Measurements from ENCODE around the gene MED12L.
A peak's percentile ranks its signal among the peaks of the same experiment; 100 is the strongest.

The MED12L gene

DNA sequence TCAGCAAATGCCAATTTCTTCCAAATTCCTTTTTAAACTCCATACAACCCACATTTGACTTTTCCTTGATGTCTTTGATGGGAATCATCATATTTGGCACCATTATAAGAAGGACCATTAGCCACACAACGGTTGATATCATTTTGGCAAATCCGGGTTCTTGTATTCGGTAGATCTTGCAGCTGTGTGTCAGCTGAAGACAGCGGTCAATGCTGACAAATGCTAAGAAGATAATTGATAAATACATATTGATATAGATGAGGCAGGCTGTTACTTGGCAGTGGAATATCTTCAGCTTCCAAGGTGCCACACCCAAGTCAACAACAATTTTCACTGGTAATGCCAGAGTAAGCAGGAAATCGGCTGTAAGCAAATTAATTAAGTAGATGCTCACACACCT lies 113.4 kb downstream of the MED12L start:
- no peak for DNase-seq (ENCODE audit: low read depth, low spot score)
- H3K27ac ChIP-seq = no peak overlapping the region
- TF ChIP-seq FOXP2 (optimal IDR thresholded peaks at IDR 0.05; ENCODE audit: control extremely low read depth, extremely low read length, insufficient read depth) (no peak), EZH2 (IDR thresholded peaks at IDR 0.05) (no peak)
- no peaks in the 10 kb centered on the region for H3K36me3 ChIP-seq (ENCODE audit: insufficient read depth, low read length)
- no peak overlapping the region for H3K9ac ChIP-seq (ENCODE audit: insufficient read length)
- no peaks in the 10 kb centered on the region for H3K9me3 ChIP-seq (ENCODE audit: low read depth, low read length)
- no peak overlapping the region for H3K4me3 ChIP-seq

DNA sequence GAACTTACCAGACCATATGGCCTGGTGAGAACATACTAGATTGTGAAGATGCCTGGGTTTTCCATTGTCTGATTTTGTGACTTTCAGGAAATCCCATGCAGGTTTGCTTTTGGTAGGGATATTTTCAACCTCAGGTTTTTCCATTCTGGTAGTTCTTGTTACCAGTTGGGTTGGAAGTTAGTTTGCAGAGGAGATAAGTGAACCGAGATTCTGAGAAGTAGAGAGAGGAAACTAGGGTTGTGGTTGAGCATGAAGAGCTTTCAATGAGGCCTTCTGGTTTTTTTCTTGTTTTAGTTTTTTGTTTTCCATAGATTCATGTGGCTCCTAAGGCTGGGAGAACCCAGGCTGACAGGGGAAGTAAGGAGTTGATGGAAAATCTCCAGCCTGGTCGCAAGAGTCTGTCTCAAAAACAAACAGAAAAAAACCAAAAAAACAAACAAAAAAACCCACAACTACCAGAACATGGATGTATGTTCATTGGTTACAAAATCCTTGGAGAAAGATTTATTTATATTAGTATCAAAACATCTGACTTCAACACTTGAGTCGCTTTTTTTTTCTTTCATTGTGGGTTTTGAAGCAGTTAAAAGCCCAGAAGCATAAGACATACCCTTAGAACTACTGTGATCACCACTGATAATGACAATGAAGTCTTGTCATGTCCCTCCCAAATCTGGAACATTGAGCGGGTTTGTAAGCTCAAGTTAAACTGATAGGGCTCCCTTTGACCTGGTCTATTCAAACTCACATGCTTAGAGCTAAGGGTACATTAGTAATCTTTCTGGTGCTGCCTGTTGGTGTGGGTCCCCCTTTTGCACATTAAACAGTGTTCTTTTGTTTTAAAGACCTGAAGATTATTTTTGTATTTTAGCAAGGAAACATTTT lies 114.3 kb downstream of the MED12L start:
- H3K9ac ChIP-seq (ENCODE audit: insufficient read length) = no peak overlapping the region
- DNase-seq (ENCODE audit: low read depth, low spot score) = no peak
- H3K27ac ChIP-seq = no peak overlapping the region
- no peaks in the 10 kb centered on the region for H3K9me3 ChIP-seq (ENCODE audit: low read depth, low read length)
- no peak overlapping the region for H3K4me3 ChIP-seq
- TF ChIP-seq POLR2AphosphoS5 (IDR thresholded peaks at IDR 0.05; ENCODE audit: borderline replicate concordance, low read depth, low read length) = no peak
- TF ChIP-seq FOXP2 (optimal IDR thresholded peaks at IDR 0.05; ENCODE audit: control extremely low read depth, extremely low read length, insufficient read depth) = no peak
- TF ChIP-seq EZH2 (IDR thresholded peaks at IDR 0.05) = no peak
- H3K36me3 ChIP-seq (ENCODE audit: insufficient read depth, low read length) = no peaks in the 10 kb centered on the region

DNA sequence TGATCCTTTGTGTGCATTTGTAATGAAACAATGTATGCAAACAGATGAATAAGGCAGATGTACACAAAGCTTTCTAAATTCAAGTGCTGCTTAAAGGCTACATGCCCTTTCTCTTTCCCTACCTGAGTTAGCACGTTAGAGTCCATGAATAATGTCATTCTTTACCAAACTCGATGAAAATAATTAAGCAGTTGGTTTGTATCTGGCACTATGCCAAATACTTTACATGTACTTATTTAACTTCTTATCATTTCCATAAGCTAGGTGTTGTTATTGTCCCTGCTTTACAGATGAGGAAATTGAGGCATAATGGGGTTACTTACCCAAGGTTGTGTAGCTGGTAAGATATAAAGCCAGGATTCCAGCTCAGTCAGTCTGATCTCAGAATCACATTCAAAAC lies 115.1 kb downstream of the MED12L start:
- Histone ChIP-seq H3K27ac (no peak overlapping the region), H3K36me3 (ENCODE audit: insufficient read depth, low read length) (no peaks in the 10 kb centered on the region), H3K4me3 (no peak overlapping the region), H3K9ac (ENCODE audit: insufficient read length) (no peak overlapping the region), H3K9me3 (ENCODE audit: low read depth, low read length) (no peaks in the 10 kb centered on the region)
- TF ChIP-seq POLR2AphosphoS5 (IDR thresholded peaks at IDR 0.05; ENCODE audit: borderline replicate concordance, low read depth, low read length) (no peak), FOXP2 (optimal IDR thresholded peaks at IDR 0.05; ENCODE audit: control extremely low read depth, extremely low read length, insufficient read depth) (no peak), EZH2 (IDR thresholded peaks at IDR 0.05) (no peak)
- DNase-seq (ENCODE audit: low read depth, low spot score) = peak; percentile 8

DNA sequence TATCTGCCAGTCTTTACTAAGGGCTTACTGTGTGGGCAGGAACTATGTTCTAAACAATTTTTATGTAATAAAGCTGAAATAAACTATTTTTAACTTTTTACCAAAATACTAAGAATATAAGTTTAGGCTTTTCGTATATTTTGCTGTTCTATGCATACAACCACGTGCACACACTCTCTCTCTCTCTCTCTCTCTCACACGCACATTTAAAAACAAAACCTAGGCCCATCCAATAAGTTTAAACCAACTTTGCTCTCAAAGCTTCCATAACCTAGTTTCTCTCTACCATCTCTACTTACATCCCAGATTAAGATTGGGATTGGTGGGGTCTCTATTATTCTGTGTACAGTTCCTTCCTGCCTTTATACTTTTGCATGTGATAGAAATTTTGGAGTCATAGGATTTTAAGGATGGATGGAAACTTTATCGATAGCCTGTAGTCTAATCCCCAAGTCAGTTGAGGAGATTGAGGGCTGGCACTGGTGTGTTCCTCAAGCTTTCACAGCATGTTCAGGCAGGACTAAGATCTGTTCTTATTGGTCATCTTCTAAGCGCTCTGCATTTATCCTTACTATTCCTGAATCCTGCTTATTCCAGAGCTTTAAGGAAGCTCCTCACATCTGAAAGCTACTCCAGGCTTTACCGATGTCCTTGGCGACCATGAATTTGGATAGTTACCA lies 115.7 kb downstream of the MED12L start:
- no peaks in the 10 kb centered on the region for H3K36me3 ChIP-seq (ENCODE audit: insufficient read depth, low read length)
- no peak for TF ChIP-seq EZH2 (IDR thresholded peaks at IDR 0.05)
- no peak for TF ChIP-seq FOXP2 (optimal IDR thresholded peaks at IDR 0.05; ENCODE audit: control extremely low read depth, extremely low read length, insufficient read depth)
- TF ChIP-seq POLR2AphosphoS5 (IDR thresholded peaks at IDR 0.05; ENCODE audit: borderline replicate concordance, low read depth, low read length) = no peak

DNA sequence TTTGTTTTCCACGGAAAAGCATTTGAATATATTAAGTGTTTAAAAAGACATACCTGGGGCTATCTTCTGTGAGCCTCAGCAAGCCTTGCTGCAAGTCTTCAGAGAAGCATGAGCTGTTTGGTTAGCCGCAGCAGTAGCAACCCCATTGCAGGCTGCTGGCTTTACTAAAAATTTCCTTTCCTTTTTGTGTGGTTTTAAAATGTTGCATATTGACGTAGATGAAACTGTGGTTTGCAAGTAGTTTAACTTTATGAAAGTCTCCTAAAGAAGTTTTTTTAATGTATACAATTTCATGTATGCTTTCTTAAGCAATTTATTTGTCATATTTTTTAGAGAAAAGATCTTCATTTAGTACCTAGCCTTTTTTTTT lies 117.6 kb downstream of the MED12L start, which contains the start of gene GPR171:
Gene GPR171 (minus strand): TSS at position 166 of the 370 bp plus-strand sequence. CDS start 3,830 bp downstream, outside the sequence.
- Histone ChIP-seq H3K9me3 (ENCODE audit: low read depth, low read length) (no peaks in the 10 kb centered on the region), H3K4me3 (no peak within 1 kb of the TSS), H3K27ac (no peak within 1 kb of the TSS), H3K9ac (ENCODE audit: insufficient read length) (no peak within 1 kb of the TSS), H3K36me3 (ENCODE audit: insufficient read depth, low read length) (no peaks in the 10 kb centered on the region)
- TF ChIP-seq EZH2 (IDR thresholded peaks at IDR 0.05) (no peak), FOXP2 (optimal IDR thresholded peaks at IDR 0.05; ENCODE audit: control extremely low read depth, extremely low read length, insufficient read depth) (no peak), POLR2AphosphoS5 (IDR thresholded peaks at IDR 0.05; ENCODE audit: borderline replicate concordance, low read depth, low read length) (no peak)
- DNase-seq (ENCODE audit: low read depth, low spot score) = no peak

More for the DNA sequence above, 115.7 kb downstream of the MED12L start:
- no peaks in the 10 kb centered on the region for H3K9me3 ChIP-seq (ENCODE audit: low read depth, low read length)
- no peak overlapping the region for H3K4me3 ChIP-seq
- no peak overlapping the region for H3K9ac ChIP-seq (ENCODE audit: insufficient read length)
- no peak for DNase-seq (ENCODE audit: low read depth, low spot score)
- no peak overlapping the region for H3K27ac ChIP-seq

DNA sequence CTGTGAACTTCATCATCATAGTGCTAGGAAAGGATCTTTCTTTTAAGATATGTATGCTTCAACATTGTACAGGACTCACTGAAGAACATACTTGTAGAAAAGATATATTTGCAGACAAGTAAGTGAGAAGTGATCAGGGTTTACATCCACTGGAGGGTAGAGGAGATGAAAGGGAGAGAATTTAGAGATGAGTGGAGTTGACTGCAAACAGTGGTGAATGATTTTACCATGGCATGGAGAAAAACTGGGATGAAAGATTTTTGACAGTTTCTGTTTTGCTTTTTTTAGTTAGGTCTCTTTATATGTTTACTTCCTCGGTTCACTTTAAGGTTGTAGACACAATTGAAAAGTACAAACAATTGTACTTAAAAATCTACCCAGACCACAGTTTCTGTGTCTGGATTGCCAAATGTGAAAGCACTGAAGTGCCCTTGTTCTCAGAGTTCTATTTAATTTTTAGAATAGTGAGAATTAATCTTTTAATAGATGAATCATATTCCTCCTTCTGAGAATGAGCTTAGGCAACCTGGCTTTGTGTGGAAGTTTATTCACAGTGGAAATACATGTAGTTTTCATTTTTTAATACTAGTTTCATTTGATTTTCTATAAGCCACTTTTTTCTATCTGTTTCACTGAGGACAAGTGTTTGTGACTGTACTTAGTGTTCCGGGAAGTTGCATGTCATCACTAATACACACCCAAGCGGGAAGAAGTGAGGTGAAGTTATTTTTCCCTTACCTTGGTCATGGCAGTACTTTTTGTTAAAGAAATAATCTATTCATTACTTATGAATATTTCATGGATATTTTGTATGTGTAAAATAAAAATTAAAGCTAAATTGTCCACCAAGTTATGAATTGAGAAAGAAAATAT lies 119.3 kb downstream of the MED12L start:
- no peak for DNase-seq (ENCODE audit: low read depth, low spot score)

DNA sequence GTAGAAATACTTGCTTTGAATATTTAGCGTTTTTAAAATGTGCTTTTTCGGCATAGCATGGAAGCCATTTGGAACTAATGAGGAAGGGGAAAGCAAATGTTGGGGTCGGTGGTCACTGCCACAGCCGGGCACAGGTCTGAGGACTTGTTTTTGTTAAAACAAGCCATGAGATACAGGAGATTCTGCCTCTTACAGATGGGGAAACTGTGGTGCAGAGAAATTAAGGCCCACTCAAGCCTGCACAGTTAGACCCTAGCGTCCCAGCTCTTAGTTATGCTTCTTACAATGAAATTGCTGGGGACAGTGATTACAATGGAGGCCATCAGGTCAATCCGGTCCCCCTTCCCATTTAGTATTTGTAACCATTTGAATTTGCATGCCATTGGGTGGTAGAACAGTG lies 120.0 kb downstream of the MED12L start:
- Histone ChIP-seq H3K9me3 (ENCODE audit: low read depth, low read length) (no peaks in the 10 kb centered on the region), H3K4me3 (no peak overlapping the region), H3K27ac (no peak overlapping the region), H3K9ac (ENCODE audit: insufficient read length) (no peak overlapping the region), H3K36me3 (ENCODE audit: insufficient read depth, low read length) (no peaks in the 10 kb centered on the region)
- TF ChIP-seq FOXP2 (optimal IDR thresholded peaks at IDR 0.05; ENCODE audit: control extremely low read depth, extremely low read length, insufficient read depth) (no peak), EZH2 (IDR thresholded peaks at IDR 0.05) (no peak), POLR2AphosphoS5 (IDR thresholded peaks at IDR 0.05; ENCODE audit: borderline replicate concordance, low read depth, low read length) (no peak)
- DNase-seq (ENCODE audit: low read depth, low spot score) = no peak

More for the DNA sequence above, 119.3 kb downstream of the MED12L start:
- no peak overlapping the region for H3K27ac ChIP-seq
- no peak overlapping the region for H3K9ac ChIP-seq (ENCODE audit: insufficient read length)
- no peaks in the 10 kb centered on the region for H3K36me3 ChIP-seq (ENCODE audit: insufficient read depth, low read length)
- no peak overlapping the region for H3K4me3 ChIP-seq
- H3K9me3 ChIP-seq (ENCODE audit: low read depth, low read length) = no peaks in the 10 kb centered on the region
- no peak for TF ChIP-seq EZH2 (IDR thresholded peaks at IDR 0.05)
- no peak for TF ChIP-seq POLR2AphosphoS5 (IDR thresholded peaks at IDR 0.05; ENCODE audit: borderline replicate concordance, low read depth, low read length)
- no peak for TF ChIP-seq FOXP2 (optimal IDR thresholded peaks at IDR 0.05; ENCODE audit: control extremely low read depth, extremely low read length, insufficient read depth)

DNA sequence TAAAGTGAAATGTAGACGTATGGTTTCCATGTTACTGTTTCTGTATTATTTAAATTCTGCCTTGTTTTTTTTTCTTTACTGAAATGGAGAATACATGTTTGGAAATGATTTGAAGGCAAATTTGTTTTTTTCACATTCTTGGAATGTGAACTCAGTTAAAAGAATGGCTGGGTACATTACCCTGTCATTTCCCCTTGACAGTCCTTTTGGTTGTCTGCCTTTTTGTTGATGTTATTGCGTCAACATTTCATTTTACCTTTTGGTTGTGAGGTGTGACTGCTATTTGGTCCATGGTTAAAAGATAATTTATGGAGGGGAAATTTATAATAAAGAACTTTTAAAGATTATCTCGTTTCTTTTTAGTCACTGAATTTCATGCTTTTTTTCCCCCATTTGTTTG lies 120.7 kb downstream of the MED12L start:
- Histone ChIP-seq H3K4me3 (no peak overlapping the region), H3K36me3 (ENCODE audit: insufficient read depth, low read length) (no peaks in the 10 kb centered on the region), H3K9ac (ENCODE audit: insufficient read length) (no peak overlapping the region), H3K27ac (no peak overlapping the region), H3K9me3 (ENCODE audit: low read depth, low read length) (no peaks in the 10 kb centered on the region)
- TF ChIP-seq POLR2AphosphoS5 (IDR thresholded peaks at IDR 0.05; ENCODE audit: borderline replicate concordance, low read depth, low read length) (no peak), EZH2 (IDR thresholded peaks at IDR 0.05) (no peak), FOXP2 (optimal IDR thresholded peaks at IDR 0.05; ENCODE audit: control extremely low read depth, extremely low read length, insufficient read depth) (no peak)
- no peak for DNase-seq (ENCODE audit: low read depth, low spot score)

Data from SK-N-MC (cell line).